K562 (cell line): ENCODE data around the gene HCN3. TPM values are rescaled to one million over a fixed set of nuclear protein-coding genes. Genes with fewer than 3 reads are reported as not detected.

Experiments used
- C11orf30 ChIP-seq: fragments of 450-650 bp; IDR thresholded peaks from 2 replicates; pipeline ENCODE4 v1.6.1; 2016; ENCODE audit warnings: low read depth, mild to moderate bottlenecking
- CEBPB ChIP-seq: fragments of 450-650 bp; IDR thresholded peaks from 2 replicates; pipeline ENCODE4 v1.6.1; 2016; ENCODE audit warnings: missing genetic modification characterization, missing compliant biosample characterization
- DPF2 ChIP-seq: fragments of 450-650 bp; IDR thresholded peaks from 2 replicates; pipeline ENCODE4 v1.6.1; 2016
- FOS ChIP-seq: IDR thresholded peaks from 3 replicates; pipeline ENCODE4 v1.6.1; 2011; ENCODE audit not compliant: insufficient read length; ENCODE audit errors: extremely low read depth
- KAT2B ChIP-seq: IDR thresholded peaks from one replicate; pipeline ENCODE4 v1.6.1; 2012; ENCODE audit warnings: low read depth, mild to moderate bottlenecking, control low read depth, inconsistent platforms, low read length, moderate library complexity
- KDM5B ChIP-seq: fragments of 200-600 bp; sonication (generic); IDR thresholded peaks from 2 replicates; pipeline ENCODE4 v1.6.1; 2012; ENCODE audit warnings: low read depth, mild to moderate bottlenecking, moderate library complexity, low read length, control low read depth, inconsistent platforms; ENCODE audit not compliant: insufficient replicate concordance
- LCOR ChIP-seq: sonication (generic); formaldehyde crosslinking; IDR thresholded peaks from 2 replicates; pipeline ENCODE4 v1.8.0; 2022; ENCODE audit warnings: mild to moderate bottlenecking, missing genetic modification reagents
- POU5F1 ChIP-seq: fragments of 150-350 bp; IDR thresholded peaks from 2 replicates; pipeline ENCODE4 v1.6.1; 2014; ENCODE audit warnings: borderline replicate concordance, low read length, low read depth, mild to moderate bottlenecking; ENCODE audit not compliant: partially characterized antibody
- SRF ChIP-seq, 2 experiments: fragments of 250-450, 450-650 bp in 1 of 2; sonication (Bioruptor Pico) in 1 of 2; sonication (generic) in 1 of 2; formaldehyde crosslinking; IDR thresholded peaks; 2 replicates each; pipeline versions ENCODE4 v1.5.0 to v1.5.1; 2020 to 2022; ENCODE audit warnings: mild to moderate bottlenecking in 1 of 2, missing genetic modification reagents in 1 of 2
- TAF7 ChIP-seq: fragments of 450-650 bp; IDR thresholded peaks from 2 replicates; pipeline ENCODE4 v1.6.1; 2016; ENCODE audit warnings: missing genetic modification characterization, missing compliant biosample characterization
- TOE1 ChIP-seq, 2 experiments: fragments of 450-650 bp in 1 of 2; sonication (generic) in 1 of 2; formaldehyde crosslinking in 1 of 2; IDR thresholded peaks; 2 replicates each; pipeline versions ENCODE4 v1.7.1 to v1.8.0; 2016 to 2022; ENCODE audit warnings: borderline replicate concordance in 2 of 2, mild to moderate bottlenecking in 2 of 2, antibody characterized with exemption in 1 of 2, inconsistent platforms in 1 of 2, low read depth in 1 of 2, missing genetic modification reagents in 1 of 2, moderate library complexity in 1 of 2
- USF2 ChIP-seq: sonication (generic); formaldehyde crosslinking; IDR thresholded peaks from 2 replicates; pipeline ENCODE4 v1.5.0; 2020; ENCODE audit warnings: missing genetic modification reagents
- ZKSCAN8 ChIP-seq: fragments of 200-800 bp; sonication (Bioruptor generic); IDR thresholded peaks from 2 replicates; pipeline ENCODE4 v1.6.1; 2016; ENCODE audit warnings: missing genetic modification characterization, missing compliant biosample characterization
- ZNF212 ChIP-seq: fragments of 450-650 bp; formaldehyde crosslinking; IDR thresholded peaks from 2 replicates; pipeline ENCODE4 v1.4.0; 2020; ENCODE audit warnings: mild to moderate bottlenecking
- ZNF436 ChIP-seq: fragments of 250-450, 450-650 bp; sonication (Bioruptor Pico); formaldehyde crosslinking; IDR thresholded peaks from 2 replicates; pipeline ENCODE4 v1.7.0; 2020; ENCODE audit warnings: mild to moderate bottlenecking
- ZNF511 ChIP-seq: sonication (generic); formaldehyde crosslinking; IDR thresholded peaks from 2 replicates; pipeline ENCODE4 v1.8.0; 2022; ENCODE audit warnings: mild to moderate bottlenecking, missing genetic modification reagents
- ZNF696 ChIP-seq: fragments of 250-450 bp; sonication (Bioruptor Pico); conservative IDR thresholded peaks from 2 replicates; pipeline ENCODE4 v1.4.0; 2020; ENCODE audit warnings: mild to moderate bottlenecking, moderate library complexity
- ZZZ3 ChIP-seq: fragments of 450-650 bp; IDR thresholded peaks from 2 replicates; pipeline ENCODE4 v1.6.1; 2016; ENCODE audit warnings: antibody characterized with exemption, mild to moderate bottlenecking, moderate library complexity
- polyA plus RNA-seq, 8 experiments: library from polyadenylated mRNA; depleted of rRNA in 4 of 8; stranded (reverse) in 5 of 8; unstranded in 3 of 8; fragments of >200 nt; fragmentation: Nextera tagmentation in 2 of 8; fragmentation: Illumina TruSeq in 1 of 8; extraction: Ambion mirVana in 2 of 8; extraction: Trizol in 1 of 8; gene quantifications; 2 replicates each; pipeline versions ENCODE4 v1.2.1 to v1.2.3, GENCODE V29; 2011 to 2014; ENCODE audit warnings: inconsistent platforms in 1 of 8, missing spikeins in 1 of 8
- total RNA-seq, 7 experiments: library from RNA; depleted of rRNA in 6 of 7; stranded (reverse); fragments of >200 nt in 6 of 7; fragmentation: Illumina TruSeq in 2 of 7; extraction: Trizol in 2 of 7; gene quantifications; 2 replicates each; pipeline versions ENCODE4 v1.2.1 to v1.2.3, GENCODE V29; 2011 to 2021; ENCODE audit warnings: low replicate concordance in 1 of 7
- TF ChIP-seq, protein P1 (sequence below): fragments of 250-450 bp; sonication (Bioruptor Pico); IDR thresholded peaks from 2 replicates; pipeline ENCODE4 v1.8.0; 2022; ENCODE audit warnings: moderate library complexity, mild to moderate bottlenecking, inconsistent platforms
- TF ChIP-seq, protein P2 (sequence below): sonication (generic); formaldehyde crosslinking; IDR thresholded peaks from 2 replicates; pipeline ENCODE4 v1.9.0; 2022; ENCODE audit warnings: mild to moderate bottlenecking, missing genetic modification reagents
- TF ChIP-seq, protein P3 (sequence below): sonication (generic); formaldehyde crosslinking; IDR thresholded peaks from 2 replicates; pipeline ENCODE4 v1.8.1; 2023; ENCODE audit warnings: mild to moderate bottlenecking, missing genetic modification reagents

The HCN3 gene
- total and polyA plus RNA-seq, 9 of the 15 experiments (the other 6 are each of a cell fraction or from before 2014, with no cell fraction given), result 0.91 to 9.7 (median 3.9) TPM

DNA sequence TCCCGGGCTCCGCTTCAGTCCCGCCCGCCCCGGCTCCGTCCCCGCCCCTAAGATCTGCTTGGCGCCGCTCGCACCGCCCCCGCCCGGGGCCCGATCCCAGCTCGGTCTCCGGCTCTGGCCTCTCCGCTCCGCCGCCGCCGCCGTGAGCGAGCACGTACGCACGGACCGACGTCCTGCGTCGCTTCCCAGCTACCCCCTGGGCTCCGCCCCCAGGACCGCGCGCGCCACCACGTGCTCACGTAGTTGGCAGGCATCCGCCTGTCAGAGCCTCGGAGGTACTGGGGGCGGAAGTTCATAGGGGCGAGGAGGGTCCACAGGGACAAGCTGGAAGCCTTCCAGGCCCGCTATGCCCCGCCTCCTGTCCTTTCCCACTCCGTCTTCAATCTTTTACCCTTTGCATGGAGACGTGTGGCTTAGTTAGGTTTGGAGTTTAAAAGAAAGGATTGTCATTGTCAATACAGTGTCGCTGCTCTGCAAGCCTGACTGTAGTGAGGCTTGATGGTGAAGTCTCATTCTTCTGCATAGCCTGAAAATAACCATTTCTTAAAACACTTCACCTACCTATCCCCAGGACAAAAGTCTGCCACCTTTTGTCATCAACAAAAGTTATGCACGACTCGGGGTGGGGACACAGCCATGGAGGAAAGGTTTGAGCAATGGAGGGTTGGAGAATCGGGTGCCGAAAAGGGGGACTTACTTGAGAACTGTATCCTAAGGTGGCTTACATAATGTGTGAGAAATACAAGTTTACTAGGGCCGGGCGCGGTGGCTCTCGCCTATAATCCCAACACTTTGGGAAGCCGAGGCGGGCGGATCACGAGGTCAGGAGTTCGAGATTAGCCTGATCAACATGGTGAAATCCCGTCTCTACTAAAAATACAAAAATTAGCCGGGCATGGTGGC lies 3.7 kb upstream of the HCN3 start, which contains the start of gene CLK2 (continued):
- no peak for TF ChIP-seq KAT2B
- TF ChIP-seq LCOR, result no peak; the same call in 1 of the 2 replicates
- no peak for TF ChIP-seq FOS
- TF ChIP-seq ZNF511 (CRISPR knock-in tag), result no peak
- TF ChIP-seq, protein P1, sequence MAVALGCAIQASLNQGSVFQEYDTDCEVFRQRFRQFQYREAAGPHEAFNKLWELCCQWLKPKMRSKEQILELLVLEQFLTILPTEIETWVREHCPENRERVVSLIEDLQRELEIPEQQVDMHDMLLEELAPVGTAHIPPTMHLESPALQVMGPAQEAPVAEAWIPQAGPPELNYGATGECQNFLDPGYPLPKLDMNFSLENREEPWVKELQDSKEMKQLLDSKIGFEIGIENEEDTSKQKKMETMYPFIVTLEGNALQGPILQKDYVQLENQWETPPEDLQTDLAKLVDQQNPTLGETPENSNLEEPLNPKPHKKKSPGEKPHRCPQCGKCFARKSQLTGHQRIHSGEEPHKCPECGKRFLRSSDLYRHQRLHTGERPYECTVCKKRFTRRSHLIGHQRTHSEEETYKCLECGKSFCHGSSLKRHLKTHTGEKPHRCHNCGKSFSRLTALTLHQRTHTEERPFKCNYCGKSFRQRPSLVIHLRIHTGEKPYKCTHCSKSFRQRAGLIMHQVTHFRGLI, result no peak
- 0 out of 2 replicates have a peak, but pooled peaks have one; percentile 46 for TF ChIP-seq ZZZ3
- no peak for TF ChIP-seq TAF7 (tag)
- TF ChIP-seq ZNF436 (CRISPR knock-in tag), result no peak
- peak; percentile 39; the same call in 1 of the 2 replicates for TF ChIP-seq TOE1 (IDR thresholded peaks at IDR 0.05; ENCODE audit: borderline replicate concordance)
- peak; percentile 88 for TF ChIP-seq TOE1 (CRISPR knock-in tag; IDR thresholded peaks at IDR 0.05; ENCODE audit: borderline replicate concordance, low read depth)
- TF ChIP-seq USF2 (CRISPR knock-in tag), result peak; percentile 94
- peak; percentile 54 for TF ChIP-seq KDM5B
- peak; percentile 41; the same call in 1 of the 2 replicates for TF ChIP-seq DPF2
- TF ChIP-seq, protein P2, sequence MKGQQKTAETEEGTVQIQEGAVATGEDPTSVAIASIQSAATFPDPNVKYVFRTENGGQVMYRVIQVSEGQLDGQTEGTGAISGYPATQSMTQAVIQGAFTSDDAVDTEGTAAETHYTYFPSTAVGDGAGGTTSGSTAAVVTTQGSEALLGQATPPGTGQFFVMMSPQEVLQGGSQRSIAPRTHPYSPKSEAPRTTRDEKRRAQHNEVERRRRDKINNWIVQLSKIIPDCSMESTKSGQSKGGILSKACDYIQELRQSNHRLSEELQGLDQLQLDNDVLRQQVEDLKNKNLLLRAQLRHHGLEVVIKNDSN (CRISPR knock-in tag), result peak; percentile 96
- TF ChIP-seq SRF (CRISPR knock-in tag; IDR thresholded peaks at IDR 0.05), result no peak
- TF ChIP-seq, protein P3, sequence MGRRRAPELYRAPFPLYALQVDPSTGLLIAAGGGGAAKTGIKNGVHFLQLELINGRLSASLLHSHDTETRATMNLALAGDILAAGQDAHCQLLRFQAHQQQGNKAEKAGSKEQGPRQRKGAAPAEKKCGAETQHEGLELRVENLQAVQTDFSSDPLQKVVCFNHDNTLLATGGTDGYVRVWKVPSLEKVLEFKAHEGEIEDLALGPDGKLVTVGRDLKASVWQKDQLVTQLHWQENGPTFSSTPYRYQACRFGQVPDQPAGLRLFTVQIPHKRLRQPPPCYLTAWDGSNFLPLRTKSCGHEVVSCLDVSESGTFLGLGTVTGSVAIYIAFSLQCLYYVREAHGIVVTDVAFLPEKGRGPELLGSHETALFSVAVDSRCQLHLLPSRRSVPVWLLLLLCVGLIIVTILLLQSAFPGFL, result no peak
- no peak for TF ChIP-seq ZNF212
- no peak for TF ChIP-seq CEBPB
- TF ChIP-seq ZKSCAN8 (CRISPR knock-in tag), result no peak
- no peak for TF ChIP-seq ZNF696 (CRISPR knock-in tag)
- TF ChIP-seq C11orf30, result no peak; the same call in 1 of the 2 replicates
- TF ChIP-seq POU5F1, result no peak
